Stromal cell of bone marrow (primary cell): ENCODE measurements around the gene MGAT4C.

Source experiments
- DNase-seq: peaks from one replicate; pipeline ENCODE4 v3.0.0-alpha.2; 2012; ENCODE audit warnings: low read depth

Gene MGAT4C

GRCh38 chr12:85971800-85972199, 284.4 kb downstream of the MGAT4C start:
- DNase-seq: no peak

DNA sequence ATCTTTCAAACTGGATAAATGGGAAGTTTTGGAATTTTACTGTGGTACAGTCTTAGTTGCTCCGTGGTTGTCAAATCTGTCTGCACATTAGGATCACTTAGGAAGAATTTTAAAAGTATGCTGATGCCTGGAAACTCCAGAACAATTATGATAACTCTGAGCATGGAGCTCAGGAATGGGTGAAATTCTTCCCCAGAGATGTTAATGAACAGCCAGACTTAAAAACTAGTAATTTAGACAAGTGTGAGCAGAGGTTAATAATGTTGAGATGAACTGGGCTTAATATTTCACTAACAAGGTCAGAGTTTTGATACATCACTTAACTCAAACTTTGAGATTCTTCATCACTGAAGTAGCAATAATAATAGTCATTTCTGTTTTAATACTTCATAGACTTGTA, 287.6 kb downstream of the MGAT4C start:
- no peak for DNase-seq

DNA sequence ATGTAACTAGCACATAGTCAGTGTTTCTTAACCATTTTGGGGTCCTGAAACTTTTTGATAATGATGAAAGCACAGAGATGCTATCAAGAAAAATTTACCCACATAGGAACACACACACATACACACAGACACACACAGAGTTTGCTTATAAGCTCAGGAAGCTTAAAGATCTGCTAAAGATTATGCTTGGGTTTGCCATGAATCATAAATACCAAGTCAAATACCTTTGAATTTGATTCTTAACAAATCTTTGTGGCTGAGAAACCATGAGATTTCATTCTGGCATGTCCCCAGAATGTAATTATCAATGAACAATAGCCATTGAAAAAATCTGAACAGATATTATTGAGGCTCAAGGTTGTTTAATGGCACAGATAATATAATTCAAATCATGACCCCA, 292.9 kb downstream of the MGAT4C start:
- no peak for DNase-seq

DNA sequence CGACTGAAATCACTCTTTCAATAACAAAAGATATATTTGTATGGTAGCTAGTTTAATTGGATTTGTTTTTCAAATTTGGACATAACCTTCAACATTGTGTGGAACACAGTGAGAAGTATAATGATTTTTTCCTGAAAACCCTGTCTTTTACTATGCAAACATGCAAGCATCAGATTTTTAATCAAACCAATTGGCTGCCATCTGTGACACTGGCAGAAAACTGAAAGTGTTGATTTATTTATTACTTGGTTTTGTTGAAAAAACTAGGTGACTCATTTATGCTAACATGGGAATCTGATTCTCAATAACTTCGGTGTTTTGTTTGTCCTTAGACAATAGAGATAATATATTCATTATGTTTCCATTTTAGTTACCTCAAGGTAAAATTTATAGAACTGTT, 300.1 kb downstream of the MGAT4C start:
- DNase-seq: no peak

GRCh38 chr12:85955127-85955526, 301.1 kb downstream of the MGAT4C start:
- no peak for DNase-seq

DNA sequence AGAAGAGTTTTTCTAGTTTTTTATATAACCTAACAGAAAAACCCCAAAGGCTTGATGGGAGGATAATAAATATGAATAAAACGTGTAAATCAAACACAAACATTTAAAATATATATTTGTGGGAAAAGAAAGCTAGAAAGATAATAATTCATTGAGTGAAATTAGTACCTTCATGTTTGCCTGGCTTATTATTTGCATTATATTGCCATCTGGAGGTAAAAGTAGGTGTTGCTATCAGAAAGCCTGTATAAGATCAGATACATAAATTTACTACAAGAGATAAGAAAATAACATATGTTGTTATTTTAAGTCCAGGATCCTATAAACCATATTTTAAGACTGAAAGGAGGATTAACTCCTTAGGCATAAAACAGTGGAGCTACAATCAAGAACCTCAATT, 304.4 kb downstream of the MGAT4C start:
- DNase-seq: no peak

GRCh38 chr12:85949253-85949652, 306.9 kb downstream of the MGAT4C start:
- no peak for DNase-seq

DNA sequence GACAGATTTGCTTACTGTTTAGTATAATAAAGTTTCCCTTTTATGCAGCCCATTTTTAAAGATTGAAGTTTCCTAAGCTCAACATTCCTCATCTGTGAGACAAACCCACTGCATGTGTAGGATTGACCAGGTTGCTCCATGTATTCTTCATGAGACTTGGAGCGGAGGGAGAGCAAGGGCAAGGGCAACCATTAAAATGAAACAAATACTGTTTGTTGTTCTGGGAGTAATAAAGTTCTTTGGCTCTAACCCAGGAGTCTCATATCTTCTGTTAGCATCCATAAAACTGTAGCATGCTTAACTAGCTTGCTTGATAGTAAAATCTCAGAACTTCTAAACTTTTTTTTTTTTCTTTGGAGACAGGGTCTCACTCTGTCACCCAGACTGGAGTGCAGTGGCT, 307.9 kb downstream of the MGAT4C start:
- no peak for DNase-seq

DNA sequence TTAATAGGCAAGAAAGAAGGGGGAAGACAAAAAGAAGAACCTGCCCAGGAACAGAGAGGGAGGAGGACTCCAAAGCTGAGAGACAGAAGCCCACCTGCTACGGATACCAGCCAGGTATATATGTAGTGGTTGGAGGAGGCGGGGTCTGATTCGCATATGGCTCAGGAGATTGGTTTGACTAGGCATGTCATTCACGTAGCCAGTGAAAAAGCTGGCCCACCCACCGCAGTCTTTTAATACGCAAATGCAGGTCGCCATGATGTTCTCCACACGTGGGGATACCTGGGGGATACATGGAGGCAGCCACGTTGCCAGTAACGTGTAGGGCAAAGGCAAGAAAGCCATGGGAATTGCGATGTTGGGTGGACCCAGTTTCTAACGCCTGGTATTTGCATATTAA, 308.9 kb downstream of the MGAT4C start:
- no peak for DNase-seq

GRCh38 chr12:85946375-85946774, 309.8 kb downstream of the MGAT4C start:
- DNase-seq: no peak

DNA sequence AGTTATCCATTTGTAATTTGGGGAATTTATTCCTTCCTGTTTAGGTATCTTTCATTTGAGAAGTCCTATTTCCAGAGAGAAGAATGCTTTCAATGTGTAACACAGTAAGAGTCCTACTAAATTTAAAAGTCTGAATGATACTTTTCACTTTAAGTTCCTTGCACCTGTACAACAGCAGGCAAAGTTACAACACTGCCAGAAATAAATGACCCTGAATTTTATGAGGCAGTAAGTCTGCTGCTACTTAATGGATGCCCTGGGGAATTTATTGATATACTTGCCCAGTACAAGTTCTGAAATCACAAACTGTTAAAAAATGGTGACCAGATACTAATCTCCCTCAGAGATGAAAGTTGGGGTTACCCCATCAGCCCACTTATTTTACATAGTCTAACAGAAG, 329.0 kb downstream of the MGAT4C start:
- no peak for DNase-seq

DNA sequence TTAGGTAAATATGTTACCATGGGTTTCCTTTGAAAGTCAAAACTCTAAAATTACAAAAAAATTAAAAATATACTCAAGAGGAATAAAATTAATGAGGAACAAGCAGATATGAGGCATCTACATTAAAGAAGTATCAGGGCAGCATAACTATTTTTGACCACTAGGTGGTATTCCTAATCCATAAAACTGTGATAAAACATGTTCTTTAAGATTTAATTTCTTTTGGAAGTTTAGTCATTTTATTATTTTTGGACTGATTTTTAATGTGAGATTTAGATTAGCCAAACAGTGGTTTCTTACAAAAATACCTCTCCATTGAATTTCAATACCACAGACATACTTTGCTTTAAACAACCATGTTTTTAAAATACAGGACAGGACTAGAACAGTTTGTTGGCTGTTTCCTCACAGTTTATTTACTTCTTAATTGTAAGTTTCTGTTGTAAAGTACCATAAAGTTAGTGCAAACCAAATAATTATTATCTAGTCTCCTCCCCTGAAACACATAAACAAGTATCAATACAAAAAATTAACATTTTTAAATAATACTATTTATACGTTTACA, 332.3 kb downstream of the MGAT4C start:
- DNase-seq: peak; percentile 49

- no peak for DNase-seq
Observed at GRCh38 chr12:85920324-85920947, 335.8 kb downstream of the MGAT4C start.
